Spleen (tissue), 7 donors: Measurements from ENCODE around the gene CREB3L2.
A peak's percentile ranks its signal among the peaks of the same experiment; 100 is the strongest.

Source experiments
- POLR2A ChIP-seq, 3 donors: fragments of 450-650 bp; IDR thresholded peaks; one replicate each; pipeline ENCODE4 v1.5.1; 2017; ENCODE audit warnings: antibody characterized with exemption in 3 of 3, mild to moderate bottlenecking in 1 of 3
- POLR2AphosphoS5 ChIP-seq, 3 donors: sonication (generic); formaldehyde crosslinking; IDR thresholded peaks; one replicate each; pipeline ENCODE4 v1.5.1; 2017; ENCODE audit warnings: antibody characterized with exemption in 3 of 3
- TF ChIP-seq, protein P1 (sequence below), 11 experiments: fragments of 200-600 bp in 7 of 11; fragments of 450-650 bp in 4 of 11; sonication (generic) in 4 of 11; IDR thresholded peaks in 8 of 11; conservative IDR thresholded peaks in 3 of 11; 1 replicate in 7 of 11; 2 replicates in 4 of 11; pipeline versions ENCODE4 v1.4.0 to v1.8.0; 2016 to 2021; ENCODE audit warnings: antibody characterized with exemption in 11 of 11, inconsistent platforms in 4 of 11, mild to moderate bottlenecking in 1 of 11
- donor health status: DM: no; HTN: no; CAD: no; lungs with moderate emphysema.
- donor health status: DM: no; HTN: no; CAD: no.
- donor health status: DM: no; HTN: no; CAD: no.

DNA sequence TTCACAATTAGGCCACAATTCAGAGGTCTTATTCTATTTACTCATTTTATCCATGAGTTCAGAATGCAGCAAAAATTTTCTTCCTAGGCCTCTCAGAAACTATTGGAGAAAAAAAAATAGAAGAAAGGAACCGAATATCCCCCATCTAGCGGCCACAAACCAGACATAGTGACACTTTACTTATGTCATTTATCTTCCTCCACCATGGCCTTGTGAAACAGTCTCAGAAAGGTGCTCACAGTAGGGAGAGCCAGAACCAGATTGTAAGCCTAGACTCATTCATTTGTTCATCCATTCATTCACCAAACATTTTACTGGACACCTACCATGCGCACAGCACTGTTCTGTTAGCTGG lies 16.0 kb downstream of the CREB3L2 start:
- no peak for TF ChIP-seq POLR2A (IDR thresholded peaks at IDR 0.05)
- TF ChIP-seq, protein P1, sequence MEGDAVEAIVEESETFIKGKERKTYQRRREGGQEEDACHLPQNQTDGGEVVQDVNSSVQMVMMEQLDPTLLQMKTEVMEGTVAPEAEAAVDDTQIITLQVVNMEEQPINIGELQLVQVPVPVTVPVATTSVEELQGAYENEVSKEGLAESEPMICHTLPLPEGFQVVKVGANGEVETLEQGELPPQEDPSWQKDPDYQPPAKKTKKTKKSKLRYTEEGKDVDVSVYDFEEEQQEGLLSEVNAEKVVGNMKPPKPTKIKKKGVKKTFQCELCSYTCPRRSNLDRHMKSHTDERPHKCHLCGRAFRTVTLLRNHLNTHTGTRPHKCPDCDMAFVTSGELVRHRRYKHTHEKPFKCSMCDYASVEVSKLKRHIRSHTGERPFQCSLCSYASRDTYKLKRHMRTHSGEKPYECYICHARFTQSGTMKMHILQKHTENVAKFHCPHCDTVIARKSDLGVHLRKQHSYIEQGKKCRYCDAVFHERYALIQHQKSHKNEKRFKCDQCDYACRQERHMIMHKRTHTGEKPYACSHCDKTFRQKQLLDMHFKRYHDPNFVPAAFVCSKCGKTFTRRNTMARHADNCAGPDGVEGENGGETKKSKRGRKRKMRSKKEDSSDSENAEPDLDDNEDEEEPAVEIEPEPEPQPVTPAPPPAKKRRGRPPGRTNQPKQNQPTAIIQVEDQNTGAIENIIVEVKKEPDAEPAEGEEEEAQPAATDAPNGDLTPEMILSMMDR (IDR thresholded peaks at IDR 0.05 in 8 of 11, conservative IDR thresholded peaks at IDR 0.05 in 3 of 11) = peak in 1 of 11 experiments; percentile 8
- TF ChIP-seq POLR2AphosphoS5 (IDR thresholded peaks at IDR 0.05) = no peak
